ENCODE data around the gene TRIP10.
A peak's percentile ranks its signal among the peaks of the same experiment; 100 is the strongest.
"Not testable (repeated sequence)": the region's sequence is repeated elsewhere in the genome, so short reads cannot be mapped to it uniquely, and the experiment has no call there.

Gene TRIP10

DNA sequence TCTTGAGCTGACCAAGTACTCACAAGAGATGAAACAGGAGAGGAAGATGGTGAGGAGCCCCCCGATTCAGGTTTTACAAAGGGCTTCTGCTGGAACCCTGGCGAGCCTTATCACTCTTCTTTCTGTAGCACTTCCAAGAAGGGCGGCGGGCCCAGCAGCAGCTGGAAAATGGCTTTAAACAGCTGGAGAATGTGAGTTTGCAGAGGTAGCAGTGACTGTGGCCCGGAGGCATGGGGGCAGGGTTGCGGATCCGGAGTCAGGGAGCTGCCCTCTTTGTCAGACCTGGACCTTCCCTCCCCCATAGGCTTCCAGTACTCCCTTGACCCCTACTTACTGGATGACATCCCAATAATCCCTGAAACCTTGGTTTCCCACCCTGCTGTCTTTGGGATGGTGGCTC lies 3.6 kb downstream of the TRIP10 start:
- no peak for DNase-seq

DNA sequence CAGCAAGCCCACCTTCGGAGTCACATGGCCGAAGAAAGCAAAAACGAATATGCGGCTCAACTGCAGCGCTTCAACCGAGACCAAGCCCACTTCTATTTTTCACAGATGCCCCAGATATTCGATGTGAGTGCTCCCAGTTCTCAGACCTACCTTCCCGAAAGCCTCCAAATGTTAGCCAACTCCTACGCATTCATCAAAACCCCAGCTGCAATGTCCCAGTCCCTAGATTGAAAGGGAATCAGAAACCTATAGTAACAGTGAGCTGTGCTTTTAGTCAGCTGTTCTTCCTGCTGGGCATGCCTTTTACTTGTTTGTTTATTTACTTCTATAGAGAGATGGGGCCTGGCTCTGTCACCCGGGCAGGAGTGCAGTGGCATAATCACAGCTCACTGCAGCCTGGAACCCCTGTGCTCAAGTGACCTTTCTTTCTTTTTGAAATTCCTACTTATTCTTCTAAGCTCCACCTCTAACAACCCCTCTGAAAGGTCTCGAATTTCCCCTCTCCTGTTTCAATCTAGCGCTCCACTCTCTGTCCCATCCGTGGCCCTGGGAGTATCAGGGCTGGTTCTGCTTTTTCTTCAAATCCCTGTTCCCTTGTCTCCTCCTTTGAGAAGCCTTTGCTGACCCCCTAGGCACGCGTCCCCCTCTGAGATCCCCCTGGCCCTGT lies 4.4 kb downstream of the TRIP10 start:
- DNase-seq: no peak

DNA sequence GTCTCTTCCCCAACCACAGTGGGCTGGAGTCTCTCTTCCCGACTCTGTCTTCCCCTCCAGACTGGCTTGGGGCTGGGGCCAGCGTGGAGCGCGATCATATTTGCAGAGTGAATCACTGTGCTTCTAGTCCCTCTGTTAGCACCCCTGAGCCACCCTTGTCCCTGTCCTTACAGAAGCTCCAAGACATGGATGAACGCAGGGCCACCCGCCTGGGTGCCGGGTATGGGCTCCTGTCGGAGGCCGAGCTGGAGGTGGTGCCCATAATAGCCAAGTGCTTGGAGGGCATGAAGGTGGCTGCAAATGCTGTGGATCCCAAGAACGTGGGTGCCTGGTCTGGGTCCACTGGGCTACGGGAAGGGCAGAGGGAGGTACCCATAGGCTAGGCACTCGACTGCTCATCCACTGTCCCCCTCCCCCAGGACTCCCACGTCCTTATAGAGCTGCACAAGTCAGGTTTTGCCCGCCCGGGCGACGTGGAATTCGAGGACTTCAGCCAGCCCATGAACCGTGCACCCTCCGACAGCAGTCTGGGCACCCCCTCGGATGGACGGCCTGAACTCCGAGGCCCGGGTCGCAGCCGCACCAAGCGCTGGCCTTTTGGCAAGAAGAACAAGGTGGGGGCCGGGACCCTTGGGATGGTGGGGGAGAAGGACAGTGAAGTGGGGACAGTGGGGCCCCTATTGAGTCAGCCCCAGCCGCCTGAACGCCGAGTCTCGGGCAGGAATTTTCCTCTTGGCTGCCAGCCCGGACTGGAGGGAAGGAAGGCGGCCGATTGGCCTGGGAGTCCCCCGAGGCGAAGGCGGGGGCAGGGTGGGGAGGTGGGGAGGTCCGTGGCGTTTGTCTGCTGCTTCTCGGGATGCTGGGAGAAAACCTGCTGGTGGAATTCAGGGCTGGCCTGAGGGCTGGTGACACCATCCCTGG lies 5.2 kb downstream of the TRIP10 start:
- no peak for DNase-seq

DNA sequence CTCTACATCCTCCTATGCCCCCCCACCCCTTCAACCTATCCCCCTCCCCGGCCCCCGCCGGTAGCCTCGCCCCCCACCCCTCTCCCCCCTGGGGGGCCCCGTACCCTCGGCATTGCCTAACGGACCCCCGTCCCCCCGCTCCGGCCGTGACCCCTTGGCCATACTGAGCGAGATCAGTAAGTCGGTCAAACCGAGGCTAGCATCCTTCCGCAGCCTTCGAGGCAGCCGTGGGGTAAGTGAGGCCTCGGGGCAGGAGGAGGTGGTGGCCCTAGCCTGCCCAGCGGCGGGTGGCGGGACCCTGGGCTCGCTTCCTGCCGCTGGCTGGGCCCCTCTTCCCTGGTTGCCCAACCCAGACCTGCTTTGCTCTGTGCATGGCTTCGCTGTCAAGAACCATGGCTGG lies 6.5 kb downstream of the TRIP10 start:
- DNase-seq: no peak

DNA sequence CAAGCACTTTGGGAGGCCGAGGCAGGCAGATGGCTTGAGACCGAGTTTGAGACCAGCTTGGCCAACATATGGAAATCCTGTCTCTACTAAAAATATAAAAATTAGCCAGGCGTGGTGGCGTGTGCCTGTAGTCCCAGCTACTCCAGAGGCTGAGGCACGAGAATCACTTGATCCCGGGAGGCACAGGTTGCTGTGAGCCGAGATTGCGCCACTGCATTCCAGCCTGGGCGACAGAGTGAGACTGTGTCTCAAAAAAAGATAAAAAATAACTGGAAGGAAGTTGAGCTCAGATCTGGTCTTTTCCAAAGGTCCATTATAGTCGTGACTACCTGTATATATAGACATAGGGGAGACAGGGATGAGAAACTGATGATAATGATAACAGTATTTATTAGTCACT lies 9.1 kb downstream of the TRIP10 start:
- DNase-seq: not testable (repeated sequence)

DNA sequence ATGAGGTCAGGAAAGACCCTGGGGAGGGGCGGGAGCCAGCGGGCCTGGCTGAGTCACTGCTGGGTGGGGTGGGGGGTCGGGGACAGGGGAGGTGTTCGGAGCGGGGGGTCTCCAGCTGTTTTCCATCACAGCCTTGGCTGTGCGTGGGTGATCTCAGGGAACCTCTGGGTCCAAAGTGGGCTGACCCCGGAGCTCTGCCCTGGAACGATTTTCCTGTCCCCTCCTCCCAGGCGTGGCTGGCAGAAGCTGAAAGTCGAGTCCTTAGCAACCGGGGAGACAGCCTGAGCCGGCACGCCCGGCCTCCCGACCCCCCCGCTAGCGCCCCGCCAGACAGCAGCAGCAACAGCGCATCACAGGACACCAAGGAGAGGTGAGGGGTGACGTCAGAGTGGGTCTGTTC lies 10.6 kb downstream of the TRIP10 start:
- no peak for DNase-seq

DNA sequence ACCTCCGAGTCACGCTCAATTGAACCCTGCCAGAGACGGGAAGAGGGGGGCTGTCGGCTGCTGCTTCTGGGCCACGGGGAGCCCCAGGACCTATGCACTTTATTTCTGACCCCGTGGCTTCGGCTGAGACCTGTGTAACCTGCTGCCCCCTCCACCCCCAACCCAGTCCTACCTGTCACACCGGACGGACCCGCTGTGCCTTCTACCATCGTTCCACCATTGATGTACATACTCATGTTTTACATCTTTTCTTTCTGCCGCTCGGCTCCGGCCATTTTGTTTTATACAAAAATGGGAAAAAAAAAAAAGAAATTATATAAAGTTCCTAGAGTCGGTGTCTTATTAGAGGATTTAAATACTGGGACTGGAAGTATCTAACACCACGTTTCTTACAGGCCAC lies 11.7 kb downstream of the TRIP10 start:
- DNase-seq: no peak

DNA sequence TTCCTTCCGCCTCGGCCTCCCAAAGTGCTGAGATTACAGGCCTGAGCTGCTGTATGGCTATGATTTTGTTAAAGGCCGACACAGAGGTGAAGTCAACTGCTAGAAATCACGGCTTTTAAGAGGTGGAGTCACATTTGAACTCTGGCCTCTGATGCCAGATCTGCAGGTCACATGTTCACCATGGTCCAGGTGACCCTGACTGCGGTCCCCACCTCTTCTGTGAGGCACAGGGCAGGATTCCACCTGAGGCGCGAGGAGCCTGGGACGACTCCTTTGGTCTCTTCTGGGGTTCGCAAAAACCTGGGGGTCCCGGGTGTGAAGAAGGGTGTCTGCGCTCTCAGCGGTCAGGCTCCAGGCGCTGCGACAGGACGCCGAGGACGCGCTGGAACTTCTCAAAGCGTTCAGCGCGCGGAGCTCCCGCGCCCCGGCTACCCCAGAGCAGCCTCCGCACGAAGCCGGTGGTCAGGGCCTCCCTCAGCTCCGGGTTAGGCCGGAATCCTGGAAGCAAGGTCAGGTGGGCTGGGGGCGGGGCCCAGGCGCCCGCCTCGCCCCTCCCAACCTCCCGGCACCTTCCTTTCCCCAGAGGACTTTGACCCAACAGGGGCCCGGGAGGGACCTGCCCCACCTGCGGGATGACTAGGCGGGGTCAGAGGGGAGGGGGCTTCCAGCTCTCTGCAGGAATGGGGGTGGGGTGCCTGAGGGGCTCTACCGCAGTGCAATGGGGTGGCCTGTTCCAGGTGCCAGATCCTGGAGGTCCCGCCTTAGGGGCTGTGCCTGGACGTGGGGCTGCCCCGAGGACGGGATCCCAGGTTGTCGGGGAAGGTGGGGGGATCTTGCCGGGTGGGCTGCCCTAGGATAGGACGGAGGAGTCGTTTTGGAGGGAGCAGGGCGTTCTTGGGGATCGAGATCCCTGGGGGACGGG lies 13.0 kb downstream of the TRIP10 start:
- DNase-seq: no peak

DNA sequence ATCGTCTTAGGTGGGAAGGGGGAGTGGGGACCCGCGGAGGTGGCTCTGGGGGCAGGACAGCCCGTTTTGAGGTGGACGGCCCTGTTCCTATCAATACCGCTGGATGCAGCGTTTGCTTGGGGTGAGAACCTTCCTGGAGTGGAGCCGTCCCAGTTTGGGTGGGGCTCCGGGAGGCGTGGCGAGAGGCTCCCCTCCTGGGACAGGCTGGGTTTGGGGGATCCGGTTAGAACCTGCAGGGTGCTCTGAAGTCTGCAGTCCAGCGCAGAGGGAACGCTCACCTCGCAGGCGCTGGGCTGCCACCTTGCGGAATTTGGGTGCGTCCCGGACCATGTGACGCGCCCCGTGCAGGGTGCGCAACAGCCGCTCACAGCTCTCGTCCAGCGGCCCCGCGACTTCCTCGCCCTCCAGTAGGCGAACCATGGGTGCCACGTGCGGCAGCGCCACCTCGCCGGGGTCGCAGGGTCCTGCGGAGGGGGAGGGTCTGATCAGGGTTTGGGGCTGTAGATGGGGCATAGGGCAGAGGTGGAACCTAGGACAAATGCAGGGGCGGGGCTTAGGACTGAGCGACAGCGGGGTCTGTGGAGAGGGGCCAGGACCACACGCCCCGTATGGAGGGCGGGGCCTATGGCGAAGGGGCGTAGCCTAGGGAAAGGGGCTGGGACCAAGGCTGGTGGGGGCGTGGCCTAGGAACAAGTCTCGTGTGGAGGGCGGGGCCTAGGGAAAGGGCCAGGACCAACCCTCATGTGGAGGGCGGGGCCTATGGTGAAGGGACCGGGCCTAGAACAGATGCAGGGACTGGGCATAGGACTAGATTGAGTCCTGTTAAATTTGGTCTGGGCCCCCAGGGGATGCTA lies 13.9 kb downstream of the TRIP10 start:
- DNase-seq: no peak

DNA sequence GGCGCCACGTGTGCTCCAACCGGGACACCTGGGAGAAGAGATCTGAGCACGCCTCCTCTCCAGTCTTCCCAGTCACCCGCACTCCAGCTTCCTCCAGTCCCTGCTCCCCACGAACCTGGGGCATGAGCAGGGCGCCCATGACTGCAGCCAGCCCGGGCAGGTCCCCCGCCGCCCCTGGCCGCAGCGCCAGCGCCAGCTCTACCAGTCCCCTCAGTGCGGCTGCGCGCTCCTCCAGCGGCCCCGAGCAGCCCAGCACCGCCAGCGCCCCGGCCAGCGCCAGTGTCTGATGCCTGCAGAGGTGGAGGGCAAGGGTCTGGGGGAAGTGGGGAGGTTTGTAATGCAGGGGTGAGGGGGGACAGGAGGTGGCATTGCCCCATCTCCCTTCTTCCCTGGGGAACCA lies 14.7 kb downstream of the TRIP10 start:
- DNase-seq: no peak

DNA sequence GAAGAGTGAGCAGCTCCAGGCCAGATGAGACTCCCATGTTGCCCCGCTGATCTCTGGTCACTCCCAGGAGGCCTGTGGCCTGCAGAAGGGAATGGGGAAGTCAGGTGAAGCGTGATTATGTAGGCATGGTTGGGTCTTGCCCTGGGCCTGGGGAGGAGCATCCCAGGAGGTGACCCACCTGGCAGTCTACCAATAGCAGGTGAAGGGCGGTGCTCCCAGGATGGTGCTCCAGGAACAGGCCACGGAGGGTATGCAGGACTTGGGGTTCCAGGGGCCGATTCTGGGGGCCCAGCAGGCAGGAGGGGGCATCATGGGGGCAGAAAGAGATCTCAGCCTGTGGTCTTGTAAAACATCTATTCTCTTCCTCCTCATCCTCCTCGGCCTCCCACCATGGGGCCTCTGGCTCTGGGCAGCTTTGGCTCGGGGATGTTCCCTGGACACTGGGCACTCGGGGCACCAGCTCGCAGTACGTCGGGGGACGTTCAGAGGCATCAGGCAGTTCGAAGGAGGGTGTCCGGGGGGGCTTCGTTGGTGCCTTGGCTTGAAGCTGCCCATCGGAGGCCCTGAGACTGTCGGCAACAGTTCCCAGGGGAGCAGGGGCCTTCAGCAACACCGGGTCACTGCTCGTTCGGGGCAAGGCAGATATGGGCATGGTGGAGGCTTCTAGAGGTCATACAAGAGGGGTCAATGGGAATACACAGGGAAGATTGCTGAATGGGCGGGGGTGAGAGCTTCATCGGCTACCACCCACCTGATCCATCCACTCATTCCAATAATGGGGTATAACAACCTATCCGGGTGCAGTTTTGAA lies 15.4 kb downstream of the TRIP10 start:
- DNase-seq: no peak

DNA sequence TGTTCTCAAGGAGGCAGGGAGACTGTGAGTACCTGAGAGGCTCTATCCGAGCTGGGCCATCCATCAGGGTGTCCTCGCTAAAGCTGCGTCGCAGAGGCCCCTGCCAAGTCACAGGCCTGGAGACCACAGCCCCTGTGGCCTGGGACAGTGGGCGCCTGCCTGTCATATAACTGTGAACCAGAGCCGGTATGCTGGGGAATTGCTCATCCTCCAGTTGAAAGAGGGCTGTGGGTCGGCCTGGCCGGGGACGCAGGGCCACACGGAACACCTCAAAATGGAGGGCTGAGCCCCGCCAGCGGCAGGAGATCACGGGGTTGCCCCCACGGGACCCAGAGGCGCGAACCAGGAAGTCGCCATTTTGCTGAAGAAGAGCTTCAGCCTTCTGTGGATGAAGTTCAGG lies 21.1 kb downstream of the TRIP10 start:
- DNase-seq: no peak

DNA sequence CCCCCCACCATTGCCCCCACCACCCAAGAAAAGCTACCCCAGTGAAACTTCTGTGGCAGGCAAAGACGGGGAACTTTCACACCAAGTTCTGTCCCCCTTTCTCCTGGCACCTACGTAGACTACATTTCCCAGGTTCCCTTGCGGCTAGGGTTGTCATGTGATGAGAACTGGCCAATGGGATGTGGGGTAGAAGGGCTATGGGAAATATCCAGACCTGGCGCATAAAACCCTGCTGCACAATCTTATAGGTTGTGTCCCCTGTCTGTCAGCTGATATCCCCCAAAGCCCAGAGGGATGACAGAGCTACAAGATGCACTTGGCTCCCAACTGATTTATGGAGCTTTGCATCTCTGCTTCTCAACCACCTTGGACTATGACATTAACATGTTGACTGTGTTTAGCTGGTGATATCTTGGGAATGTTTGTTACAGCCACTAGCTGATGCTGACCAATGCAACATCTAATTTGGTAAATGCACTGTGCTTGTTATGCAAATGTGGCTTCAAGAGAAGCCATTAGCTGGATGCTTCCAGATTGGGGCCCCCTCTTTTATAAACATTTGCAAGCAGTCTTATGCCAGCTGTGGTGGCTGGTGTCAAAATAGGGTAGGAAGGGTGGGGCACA lies 21.7 kb downstream of the TRIP10 start:
- DNase-seq: no peak

DNA sequence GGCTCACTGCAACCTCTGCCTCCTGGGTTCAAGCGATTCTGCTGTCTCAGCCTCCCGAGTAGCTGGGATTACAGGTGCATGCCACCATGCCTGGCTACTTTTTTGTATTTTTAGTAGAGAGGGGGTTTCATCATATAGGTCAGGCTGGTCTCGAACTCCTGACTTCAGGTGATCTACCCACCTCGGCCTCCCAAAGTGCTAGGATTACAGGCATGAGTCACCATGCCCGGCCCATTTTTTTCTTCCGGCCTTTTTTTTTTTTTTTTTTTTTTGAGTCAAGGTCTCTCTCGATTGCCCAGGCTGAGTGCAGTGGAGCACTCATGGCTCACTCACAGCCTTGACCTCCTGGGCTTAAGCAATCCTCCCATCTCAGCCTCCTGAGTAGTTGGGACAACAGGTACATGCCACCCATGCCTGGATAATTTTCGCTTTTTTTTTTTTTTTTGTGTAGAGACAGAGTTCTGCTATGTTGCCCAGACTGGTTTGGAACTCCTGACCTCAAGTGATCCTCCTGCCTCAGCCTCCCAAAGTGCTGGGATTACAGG lies 22.8 kb downstream of the TRIP10 start:
- DNase-seq: not testable (repeated sequence)

DNA sequence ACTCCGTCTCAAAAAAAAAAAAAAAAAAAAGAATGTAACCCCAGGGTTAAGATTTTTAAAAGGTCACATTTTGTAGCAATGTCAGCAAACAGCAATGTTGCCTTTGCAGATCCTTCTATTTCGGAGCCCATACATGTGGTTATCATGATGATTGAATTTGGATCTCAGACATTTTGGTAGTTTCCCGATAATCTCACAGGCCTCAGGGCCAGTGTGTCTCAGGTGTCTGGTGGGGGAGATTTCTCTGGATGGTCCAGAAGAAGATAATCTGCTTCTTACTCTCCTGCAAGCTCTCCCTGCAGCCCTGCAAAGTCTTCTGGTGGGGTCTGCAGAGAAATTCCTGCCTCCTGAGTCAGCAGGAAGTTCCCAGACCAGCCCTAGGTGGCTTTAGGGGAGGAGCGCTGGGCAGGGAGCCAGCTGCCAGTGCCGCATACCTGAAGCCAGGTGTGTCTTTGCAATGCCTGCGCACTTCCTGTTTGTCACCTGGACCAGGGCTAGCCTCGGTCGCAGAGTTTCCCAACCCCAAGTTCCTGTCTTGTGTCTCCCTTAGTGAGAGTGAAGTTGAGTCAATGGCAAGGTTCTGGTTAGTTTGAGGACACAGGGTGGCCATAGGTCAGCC lies 26.4 kb downstream of the TRIP10 start:
- DNase-seq: no peak

DNA sequence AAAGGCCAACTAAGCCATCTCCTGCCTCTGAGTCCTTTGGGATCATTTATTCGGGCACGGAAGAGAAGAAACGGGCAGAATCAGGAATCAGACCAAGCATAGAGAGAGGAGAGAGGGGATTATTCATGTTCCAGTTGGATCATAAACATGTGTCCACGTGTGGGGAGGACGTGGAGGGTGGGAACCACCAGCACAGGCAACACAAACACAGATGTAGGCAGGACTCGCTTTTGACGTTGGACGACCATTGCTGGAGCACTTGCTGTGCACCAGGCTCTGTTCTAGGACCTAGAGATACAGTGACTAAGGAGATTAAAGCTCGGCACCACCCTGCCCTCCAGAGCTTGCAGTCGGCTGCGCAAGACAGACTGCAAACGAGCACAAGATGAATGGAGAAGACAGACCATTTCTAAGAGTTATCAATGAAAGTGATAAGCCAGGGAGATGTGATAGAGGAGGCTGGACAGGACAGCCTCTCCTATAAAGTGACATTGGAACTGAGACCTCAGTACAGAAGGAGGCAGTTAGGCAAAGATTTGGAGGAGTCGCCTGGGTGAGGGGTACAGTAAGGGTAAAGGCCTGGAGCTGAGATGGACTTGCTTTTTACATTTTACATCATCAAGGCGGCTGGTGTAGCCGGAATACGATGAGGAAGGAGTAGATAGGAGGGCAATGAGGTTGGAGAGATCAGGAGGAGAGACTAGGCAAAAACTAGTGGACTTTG lies 27.0 kb downstream of the TRIP10 start:
- no peak for DNase-seq

DNA sequence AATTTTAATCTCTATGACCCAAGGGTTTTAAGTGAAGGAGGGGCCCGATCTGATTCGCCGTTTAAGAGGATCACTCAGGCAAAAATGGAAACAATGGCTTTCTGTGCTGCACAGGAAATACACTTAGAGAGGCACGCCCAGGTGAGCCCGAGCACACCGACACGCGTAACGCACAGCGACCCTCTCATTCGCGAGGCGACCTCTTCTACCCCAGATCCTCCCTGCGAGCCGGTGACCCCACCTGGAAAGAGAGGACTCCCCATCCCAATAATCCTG lies 27.5 kb downstream of the TRIP10 start:
- DNase-seq: no peak

DNA sequence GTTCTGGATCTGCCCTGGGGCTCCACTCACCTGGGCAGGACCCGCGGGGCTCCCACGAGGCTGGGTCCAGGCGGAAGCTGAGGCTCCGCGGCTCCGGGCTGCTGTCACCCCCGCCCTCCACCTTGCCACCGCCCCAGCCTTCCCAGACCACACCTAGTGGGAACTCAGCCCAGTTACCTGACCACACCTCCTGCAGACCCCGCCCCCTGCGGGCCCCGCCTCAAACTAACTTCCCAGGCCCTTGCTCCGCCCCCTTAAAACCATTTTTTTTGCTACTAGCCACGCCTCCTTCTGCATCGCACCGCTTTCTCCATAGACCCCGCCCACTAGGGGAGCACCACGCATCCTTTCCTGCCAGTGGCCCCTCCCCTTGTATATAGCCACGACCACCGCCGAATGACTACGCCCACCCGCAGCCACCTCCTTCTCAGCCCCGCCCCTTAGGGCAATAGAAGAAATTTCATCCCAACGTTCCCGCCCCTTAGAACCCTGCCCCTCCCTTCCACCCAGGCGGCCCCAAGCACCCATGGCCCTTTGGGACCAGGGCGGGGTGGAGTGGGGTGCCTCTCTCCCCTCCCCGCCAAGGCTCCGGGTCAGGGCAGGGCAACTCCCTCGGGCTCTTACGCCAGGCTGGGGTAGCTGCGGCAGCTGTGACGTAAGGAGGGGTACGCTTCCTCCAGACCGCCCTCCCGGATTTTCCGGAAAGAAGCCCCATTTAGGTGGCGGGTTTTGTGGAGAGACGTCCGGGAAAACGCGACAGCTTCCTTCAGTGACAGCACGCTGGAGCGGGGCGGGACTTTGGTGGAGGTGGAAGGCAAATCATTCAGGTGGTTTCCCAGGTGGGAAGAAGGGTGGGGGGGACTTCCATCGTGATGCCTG lies 28.1 kb downstream of the TRIP10 start, which contains the start of gene SH2D3A:
Gene SH2D3A, minus strand, starts transcription at position 79 of the 879 bp plus-strand sequence. CDS start 3,687 bp downstream, outside the sequence.
- peak; percentile 77 for DNase-seq
